GM23248 (cell line): ENCODE measurements around the gene CD46.

Source experiments
- EZH2 ChIP-seq: fragments of 200-600 bp; sonication (generic); IDR thresholded peaks from 2 replicates; pipeline ENCODE4 v1.6.1; 2018; ENCODE audit warnings: antibody characterized with exemption, mild to moderate bottlenecking; ENCODE audit not compliant: insufficient read depth, poor library complexity, severe bottlenecking
- EZH2phosphoT487 ChIP-seq: fragments of 200-600 bp; sonication (generic); IDR thresholded peaks from 2 replicates; pipeline ENCODE4 v1.6.1; 2018; ENCODE audit warnings: antibody characterized with exemption, moderate library complexity, mild to moderate bottlenecking, low read depth; ENCODE audit not compliant: insufficient read depth

DNA sequence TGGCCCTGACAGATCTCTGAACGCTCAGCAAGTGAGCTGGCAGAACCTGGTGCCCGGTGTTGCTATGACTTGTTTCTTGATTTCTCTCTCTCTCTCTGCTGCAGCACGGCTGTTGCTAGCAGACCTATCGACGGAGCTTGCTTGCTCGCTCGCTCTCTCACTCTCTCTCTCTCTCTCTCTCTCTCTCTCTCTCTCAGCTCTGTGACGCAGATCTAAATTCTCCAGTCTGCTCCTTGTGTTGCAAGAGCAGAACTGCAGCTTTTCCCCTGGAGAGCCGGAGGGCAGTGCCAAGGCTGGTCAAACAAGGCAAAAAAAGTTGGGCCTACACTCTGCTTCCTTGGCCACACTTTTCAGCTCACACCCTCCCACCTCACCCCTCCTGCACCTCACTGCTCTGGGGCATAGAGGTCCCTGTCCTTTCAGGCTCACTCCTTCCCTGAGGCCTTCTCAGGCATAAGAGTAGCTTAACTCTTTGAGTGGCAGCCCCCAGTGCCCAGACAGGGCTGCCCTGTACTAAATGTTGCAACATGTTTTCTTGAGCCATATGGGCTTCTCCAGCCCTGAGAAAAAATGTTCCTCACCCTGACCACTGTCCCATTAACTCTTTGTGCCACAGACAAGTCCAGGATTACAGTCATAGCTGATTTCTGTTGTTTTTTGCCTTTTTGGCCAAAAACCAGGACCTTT, 72.2 kb downstream of the CD46 start:
- TF ChIP-seq EZH2phosphoT487, result no peak
- no peak for TF ChIP-seq EZH2
